Measurements from ENCODE around the gene FLVCR1.
"Not testable (repeated sequence)": the region's sequence is repeated elsewhere in the genome, so short reads cannot be mapped to it uniquely, and the experiment has no call there.

Gene FLVCR1

GRCh38 chr1:212827831-212828278, 30.2 kb upstream of the FLVCR1 start:
- no peak for TF ChIP-seq EZH2phosphoT487 (conservative IDR thresholded peaks at IDR 0.05; ENCODE audit: low read length)
- TF ChIP-seq, protein P1, sequence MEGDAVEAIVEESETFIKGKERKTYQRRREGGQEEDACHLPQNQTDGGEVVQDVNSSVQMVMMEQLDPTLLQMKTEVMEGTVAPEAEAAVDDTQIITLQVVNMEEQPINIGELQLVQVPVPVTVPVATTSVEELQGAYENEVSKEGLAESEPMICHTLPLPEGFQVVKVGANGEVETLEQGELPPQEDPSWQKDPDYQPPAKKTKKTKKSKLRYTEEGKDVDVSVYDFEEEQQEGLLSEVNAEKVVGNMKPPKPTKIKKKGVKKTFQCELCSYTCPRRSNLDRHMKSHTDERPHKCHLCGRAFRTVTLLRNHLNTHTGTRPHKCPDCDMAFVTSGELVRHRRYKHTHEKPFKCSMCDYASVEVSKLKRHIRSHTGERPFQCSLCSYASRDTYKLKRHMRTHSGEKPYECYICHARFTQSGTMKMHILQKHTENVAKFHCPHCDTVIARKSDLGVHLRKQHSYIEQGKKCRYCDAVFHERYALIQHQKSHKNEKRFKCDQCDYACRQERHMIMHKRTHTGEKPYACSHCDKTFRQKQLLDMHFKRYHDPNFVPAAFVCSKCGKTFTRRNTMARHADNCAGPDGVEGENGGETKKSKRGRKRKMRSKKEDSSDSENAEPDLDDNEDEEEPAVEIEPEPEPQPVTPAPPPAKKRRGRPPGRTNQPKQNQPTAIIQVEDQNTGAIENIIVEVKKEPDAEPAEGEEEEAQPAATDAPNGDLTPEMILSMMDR (IDR thresholded peaks at IDR 0.05; ENCODE audit: insufficient read depth, low read length, poor library complexity, severe bottlenecking), result no peak

DNA sequence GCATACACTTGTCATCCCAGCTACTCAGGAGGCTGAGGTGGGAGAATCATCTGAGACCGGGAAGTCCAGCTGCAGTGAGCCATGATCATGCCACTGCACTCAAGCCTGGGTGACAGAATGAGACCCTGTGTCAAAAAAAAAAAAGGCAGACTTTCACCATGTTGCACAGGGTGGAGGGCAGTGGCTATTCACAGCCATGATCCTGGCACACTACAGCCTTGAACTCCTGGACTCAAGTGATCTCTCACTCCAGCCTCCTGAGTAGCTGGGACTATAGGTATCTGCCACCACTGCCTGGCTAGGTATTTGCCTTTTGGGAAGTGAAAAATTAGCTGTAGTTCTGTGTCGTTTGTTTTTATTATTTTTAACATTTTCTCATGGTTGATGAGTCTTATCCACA, 29.7 kb upstream of the FLVCR1 start:
- H3K9me3 ChIP-seq (ENCODE audit: insufficient read depth, low read length), result peaks cover 11% of the 10 kb centered on the region; the same call in 1 of the 2 replicates
- H3K9me2 ChIP-seq (replicated peaks; ENCODE audit: insufficient read depth, low read length), result no peaks in the 10 kb centered on the region
- H3F3A ChIP-seq (ENCODE audit: insufficient read depth), result no peaks in the 10 kb centered on the region
- H3K9ac ChIP-seq (ENCODE audit: low read length), result no peak overlapping the region
- no peak for TF ChIP-seq EZH2phosphoT487 (conservative IDR thresholded peaks at IDR 0.05; ENCODE audit: low read length)
- TF ChIP-seq, protein P1 (IDR thresholded peaks at IDR 0.05; ENCODE audit: insufficient read depth, low read length, poor library complexity, severe bottlenecking), result no peak
- no peaks in the 10 kb centered on the region for H3K27me3 ChIP-seq (ENCODE audit: low read length)
- no peaks in the 10 kb centered on the region for H3K79me2 ChIP-seq (ENCODE audit: insufficient read depth, low read length)
- no peaks in the 10 kb centered on the region for H4K20me1 ChIP-seq (ENCODE audit: low read depth, low read length)
- no peak overlapping the region for H3K4me2 ChIP-seq (ENCODE audit: low read depth, low read length, poor library complexity, severe bottlenecking)
- no peaks in the 10 kb centered on the region for H3K36me3 ChIP-seq (ENCODE audit: low read length)
- H2AFZ ChIP-seq (ENCODE audit: low read depth, low read length, severe bottlenecking), result no peak overlapping the region
- H3K4me3 ChIP-seq (ENCODE audit: insufficient read depth, low read length, poor library complexity, severe bottlenecking), result no peak overlapping the region
- no peak overlapping the region for H3K27ac ChIP-seq (ENCODE audit: low read depth, low read length)

More at GRCh38 chr1:212827831-212828278, 30.2 kb upstream of the FLVCR1 start:
- Histone ChIP-seq H3K4me3 (ENCODE audit: insufficient read depth, low read length, poor library complexity, severe bottlenecking) (no peak overlapping the region), H3F3A (ENCODE audit: insufficient read depth) (no peaks in the 10 kb centered on the region), H3K9ac (ENCODE audit: low read length) (no peak overlapping the region), H3K4me2 (ENCODE audit: low read depth, low read length, poor library complexity, severe bottlenecking) (no peak overlapping the region), H4K20me1 (ENCODE audit: low read depth, low read length) (no peaks in the 10 kb centered on the region), H3K36me3 (ENCODE audit: low read length) (no peaks in the 10 kb centered on the region), H3K79me2 (ENCODE audit: insufficient read depth, low read length) (no peaks in the 10 kb centered on the region), H2AFZ (ENCODE audit: low read depth, low read length, severe bottlenecking) (no peak overlapping the region), H3K27me3 (ENCODE audit: low read length) (no peaks in the 10 kb centered on the region), H3K27ac (ENCODE audit: low read depth, low read length) (no peak overlapping the region), H3K9me2 (replicated peaks; ENCODE audit: insufficient read depth, low read length) (no peaks in the 10 kb centered on the region), H3K9me3 (ENCODE audit: insufficient read depth, low read length) (peaks cover 11% of the 10 kb centered on the region; the same call in 1 of the 2 replicates)

GRCh38 chr1:212833211-212834207, 24.6 kb upstream of the FLVCR1 start:
- H3K9me2 ChIP-seq (replicated peaks; ENCODE audit: insufficient read depth, low read length); H3K9ac ChIP-seq (ENCODE audit: low read length); H4K20me1 ChIP-seq (ENCODE audit: low read depth, low read length); H3K27me3 ChIP-seq (ENCODE audit: low read length); H3K4me2 ChIP-seq (ENCODE audit: low read depth, low read length, poor library complexity, severe bottlenecking); H3K4me3 ChIP-seq (ENCODE audit: insufficient read depth, low read length, poor library complexity, severe bottlenecking); H2AFZ ChIP-seq (ENCODE audit: low read depth, low read length, severe bottlenecking); H3K36me3 ChIP-seq (ENCODE audit: low read length); H3K9me3 ChIP-seq (ENCODE audit: insufficient read depth, low read length); H3K27ac ChIP-seq (ENCODE audit: low read depth, low read length); H3F3A ChIP-seq (ENCODE audit: insufficient read depth); H3K79me2 ChIP-seq (ENCODE audit: insufficient read depth, low read length): not testable (repeated sequence)

- H4K20me1 ChIP-seq (ENCODE audit: low read depth, low read length), result no peaks in the 10 kb centered on the region
- H3K9me2 ChIP-seq (replicated peaks; ENCODE audit: insufficient read depth, low read length), result no peaks in the 10 kb centered on the region
- no peak overlapping the region for H3K27ac ChIP-seq (ENCODE audit: low read depth, low read length)
- TF ChIP-seq, protein P1 (IDR thresholded peaks at IDR 0.05; ENCODE audit: insufficient read depth, low read length, poor library complexity, severe bottlenecking), result no peak
- no peak for TF ChIP-seq EZH2phosphoT487 (conservative IDR thresholded peaks at IDR 0.05; ENCODE audit: low read length)
- no peaks in the 10 kb centered on the region for H3K36me3 ChIP-seq (ENCODE audit: low read length)
- no peak overlapping the region for H3K4me2 ChIP-seq (ENCODE audit: low read depth, low read length, poor library complexity, severe bottlenecking)
- no peaks in the 10 kb centered on the region for H3F3A ChIP-seq (ENCODE audit: insufficient read depth)
- no peaks in the 10 kb centered on the region for H3K9me3 ChIP-seq (ENCODE audit: insufficient read depth, low read length)
- H3K27me3 ChIP-seq (ENCODE audit: low read length), result no peaks in the 10 kb centered on the region
- H3K4me3 ChIP-seq (ENCODE audit: insufficient read depth, low read length, poor library complexity, severe bottlenecking), result no peak overlapping the region
- no peak overlapping the region for H2AFZ ChIP-seq (ENCODE audit: low read depth, low read length, severe bottlenecking)
- no peak overlapping the region for H3K9ac ChIP-seq (ENCODE audit: low read length)
- no peaks in the 10 kb centered on the region for H3K79me2 ChIP-seq (ENCODE audit: insufficient read depth, low read length)
These were observed 19.9 kb upstream of the FLVCR1 start for GRCh38 chr1:212838145-212838544.

GRCh38 chr1:212844521-212844920, 13.6 kb upstream of the FLVCR1 start:
- H3K4me3 ChIP-seq (ENCODE audit: insufficient read depth, low read length, poor library complexity, severe bottlenecking); H3K4me2 ChIP-seq (ENCODE audit: low read depth, low read length, poor library complexity, severe bottlenecking); H4K20me1 ChIP-seq (ENCODE audit: low read depth, low read length); H3F3A ChIP-seq (ENCODE audit: insufficient read depth); H2AFZ ChIP-seq (ENCODE audit: low read depth, low read length, severe bottlenecking); H3K36me3 ChIP-seq (ENCODE audit: low read length); H3K79me2 ChIP-seq (ENCODE audit: insufficient read depth, low read length); H3K9me3 ChIP-seq (ENCODE audit: insufficient read depth, low read length); H3K9me2 ChIP-seq (replicated peaks; ENCODE audit: insufficient read depth, low read length); H3K9ac ChIP-seq (ENCODE audit: low read length); H3K27ac ChIP-seq (ENCODE audit: low read depth, low read length); H3K27me3 ChIP-seq (ENCODE audit: low read length): not testable (repeated sequence)

Measured in SU-DHL-6 (cell line).